GM23248 (cell line): Measurements from ENCODE around the gene SNAPIN. TPM values are rescaled to one million over a fixed set of nuclear protein-coding genes. Genes with fewer than 3 reads are reported as not detected.

Experiments
- DNase-seq: peaks from one replicate; pipeline ENCODE4 v3.0.0-alpha.2; 2015
- H2AFZ ChIP-seq: fragments of 200-600 bp; sonication (generic); 2 replicates; pipeline ENCODE4 v1.6.1; 2016; ENCODE audit warnings: antibody characterized with exemption
- H3F3A ChIP-seq: fragments of 200-600 bp; sonication (generic); 2 replicates; pipeline ENCODE4 v1.6.1; 2016; ENCODE audit warnings: mild to moderate bottlenecking, antibody characterized with exemption, mixed run types; ENCODE audit not compliant: insufficient read depth
- H3K27ac ChIP-seq: fragments of 200-600 bp; sonication (generic); 2 replicates; pipeline ENCODE4 v1.5.1; 2016; ENCODE audit warnings: mild to moderate bottlenecking
- H3K27me3 ChIP-seq: fragments of 200-600 bp; sonication (generic); replicated peaks from 2 replicates; pipeline ENCODE4 v1.6.1; 2016; ENCODE audit warnings: mild to moderate bottlenecking; ENCODE audit not compliant: insufficient read depth
- H3K36me3 ChIP-seq: fragments of 200-600 bp; sonication (generic); 2 replicates; pipeline ENCODE4 v1.6.1; 2016; ENCODE audit warnings: low read depth, mild to moderate bottlenecking
- H3K4me1 ChIP-seq: fragments of 200-600 bp; sonication (generic); 2 replicates; pipeline ENCODE4 v1.6.1; 2016; ENCODE audit warnings: mild to moderate bottlenecking; ENCODE audit not compliant: insufficient read depth
- H3K4me2 ChIP-seq: fragments of 200-600 bp; sonication (generic); one replicate; pipeline ENCODE4 v1.6.1; 2016; ENCODE audit warnings: mild to moderate bottlenecking; ENCODE audit not compliant: unreplicated experiment
- H3K4me3 ChIP-seq: fragments of 200-600 bp; sonication (generic); 2 replicates; pipeline ENCODE4 v1.5.1; 2016; ENCODE audit warnings: mild to moderate bottlenecking
- H3K79me2 ChIP-seq: fragments of 200-600 bp; sonication (generic); 2 replicates; pipeline ENCODE4 v1.6.1; 2016; ENCODE audit warnings: mild to moderate bottlenecking; ENCODE audit not compliant: insufficient read depth
- H3K9ac ChIP-seq: fragments of 200-600 bp; sonication (generic); 2 replicates; pipeline ENCODE4 v1.6.1; 2016; ENCODE audit warnings: mild to moderate bottlenecking
- H3K9me2 ChIP-seq: fragments of 200-600 bp; sonication (generic); 2 replicates; pipeline ENCODE4 v1.6.1; 2016; ENCODE audit warnings: mixed run types, mild to moderate bottlenecking, moderate library complexity; ENCODE audit not compliant: insufficient read depth
- H3K9me3 ChIP-seq: fragments of 200-600 bp; sonication (generic); one replicate; pipeline ENCODE4 v1.6.1; 2017; ENCODE audit warnings: low read depth
- H4K20me1 ChIP-seq: fragments of 200-600 bp; sonication (generic); 2 replicates; pipeline ENCODE4 v1.6.0; 2016; ENCODE audit not compliant: insufficient read depth
- EZH2 ChIP-seq: fragments of 200-600 bp; sonication (generic); IDR thresholded peaks from 2 replicates; pipeline ENCODE4 v1.6.1; 2018; ENCODE audit warnings: antibody characterized with exemption, mild to moderate bottlenecking; ENCODE audit not compliant: insufficient read depth, poor library complexity, severe bottlenecking
- EZH2phosphoT487 ChIP-seq: fragments of 200-600 bp; sonication (generic); IDR thresholded peaks from 2 replicates; pipeline ENCODE4 v1.6.1; 2018; ENCODE audit warnings: antibody characterized with exemption, moderate library complexity, mild to moderate bottlenecking, low read depth; ENCODE audit not compliant: insufficient read depth
- WGBS, 2 experiments: methylation state at CpG; one replicate each; pipeline ENCODE4 v1.1.6; 2015 to 2017; ENCODE audit warnings: low lambda C conversion rate in 2 of 2, low coverage in 1 of 2; ENCODE audit errors: missing lambda C conversion rate in 2 of 2; 5-methylcytosine and 5-hydroxymethylcytosine counted together
- in situ Hi-C: fragments of 300-500 bp; cut with MboI; formaldehyde crosslinking; loops from 2 replicates; pipeline ENCODE4 v1.15.0; 2020
- polyA plus RNA-seq: library from polyadenylated mRNA; unstranded; fragments of >200 nt; fragmentation: Nextera tagmentation; extraction: Ambion mirVana; gene quantifications from 2 replicates; pipeline ENCODE4 v1.2.1, GENCODE V29; 2016
- total RNA-seq: library from RNA; depleted of rRNA; stranded (reverse); fragments of >200 nt; shearing (Covaris generic); gene quantifications from 2 replicates; pipeline ENCODE4 v1.2.3, GENCODE V29; 2014

SNAPIN gene
- total and polyA plus RNA-seq, 2 experiments from 2014 or later: 70.5 to 82.1 TPM

DNA sequence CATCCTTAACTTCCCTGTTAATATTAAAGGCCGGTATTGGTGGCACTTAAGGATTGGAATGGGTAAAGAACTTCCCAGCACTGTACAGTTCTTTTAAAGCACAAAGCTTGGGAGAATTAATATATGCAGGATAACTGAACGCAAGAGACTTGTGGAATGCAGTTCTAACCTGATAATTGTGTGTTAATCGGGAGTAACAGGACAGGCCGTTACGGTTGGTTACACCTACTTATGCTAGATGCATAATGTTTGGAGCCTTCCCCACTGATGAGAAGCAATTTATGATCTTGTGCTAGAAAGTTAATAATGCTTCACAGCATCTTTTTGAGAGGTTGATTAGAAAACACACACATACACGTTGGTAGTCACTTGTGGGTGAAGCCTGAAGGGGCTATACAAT is 17.6 kb upstream of the SNAPIN start:
- 62 to 65% methylated on average over 6 of the region's 6 CpGs for WGBS, 2 experiments
- TF ChIP-seq EZH2phosphoT487 (no peak), EZH2 (no peak)
- H3K4me1 ChIP-seq: no peaks in the 10 kb centered on the region
- in situ Hi-C loops: no loop called here
- no peak overlapping the region for H2AFZ ChIP-seq
- H3K79me2 ChIP-seq: peaks cover 81% of the 10 kb centered on the region
- no peak overlapping the region for H3K4me3 ChIP-seq
- H3F3A ChIP-seq: peaks cover 49% of the 10 kb centered on the region
- no peak for DNase-seq
- H3K36me3 ChIP-seq: peaks cover 98% of the 10 kb centered on the region
- no peak overlapping the region for H3K27ac ChIP-seq
- no peaks in the 10 kb centered on the region for H3K9me3 ChIP-seq
- no peak overlapping the region for H3K9ac ChIP-seq
- no peaks in the 10 kb centered on the region for H3K9me2 ChIP-seq
- H3K27me3 ChIP-seq: no peaks in the 10 kb centered on the region
- no peak overlapping the region for H3K4me2 ChIP-seq
- H4K20me1 ChIP-seq: no peaks in the 10 kb centered on the region

GRCh38 chr1:153642161-153642560 is 16.3 kb upstream of the SNAPIN start:
- H3K36me3 ChIP-seq: peaks cover 88% of the 10 kb centered on the region

GRCh38 chr1:153643100-153643499 is 15.4 kb upstream of the SNAPIN start:
- no peaks in the 10 kb centered on the region for H3K27me3 ChIP-seq
- peaks cover 42% of the 10 kb centered on the region for H3F3A ChIP-seq
- 95% methylated on average over 11 of the region's 11 CpGs for WGBS, 2 experiments
- no peak for DNase-seq
- peaks cover 80% of the 10 kb centered on the region for H3K36me3 ChIP-seq
- no peak for TF ChIP-seq EZH2phosphoT487
- no peak for TF ChIP-seq EZH2
- H3K4me3 ChIP-seq: no peak overlapping the region
- no peaks in the 10 kb centered on the region for H3K9me3 ChIP-seq
- H4K20me1 ChIP-seq: no peaks in the 10 kb centered on the region
- H3K27ac ChIP-seq: no peak overlapping the region
- no peak overlapping the region for H3K4me2 ChIP-seq
- H3K9me2 ChIP-seq: no peaks in the 10 kb centered on the region
- peaks cover 58% of the 10 kb centered on the region for H3K79me2 ChIP-seq
- no peaks in the 10 kb centered on the region for H3K4me1 ChIP-seq
- no peak overlapping the region for H2AFZ ChIP-seq
- no peak overlapping the region for H3K9ac ChIP-seq
- in situ Hi-C loops: no loop called here

More at GRCh38 chr1:153642161-153642560, 16.3 kb upstream of the SNAPIN start:
- DNase-seq: no peak
- H3K9ac ChIP-seq: no peak overlapping the region
- H3F3A ChIP-seq: peaks cover 48% of the 10 kb centered on the region
- WGBS, 2 experiments: 94% methylated on average over 11 of the region's 11 CpGs
- no peaks in the 10 kb centered on the region for H3K4me1 ChIP-seq
- H3K27me3 ChIP-seq: no peaks in the 10 kb centered on the region
- H3K4me3 ChIP-seq: no peak overlapping the region
- peaks cover 68% of the 10 kb centered on the region for H3K79me2 ChIP-seq
- in situ Hi-C loops: no loop called here
- no peak overlapping the region for H3K4me2 ChIP-seq
- H3K27ac ChIP-seq: no peak overlapping the region
- no peak overlapping the region for H2AFZ ChIP-seq
- no peaks in the 10 kb centered on the region for H3K9me3 ChIP-seq
- TF ChIP-seq EZH2 (no peak), EZH2phosphoT487 (no peak)
- no peaks in the 10 kb centered on the region for H3K9me2 ChIP-seq
- H4K20me1 ChIP-seq: no peaks in the 10 kb centered on the region

DNA sequence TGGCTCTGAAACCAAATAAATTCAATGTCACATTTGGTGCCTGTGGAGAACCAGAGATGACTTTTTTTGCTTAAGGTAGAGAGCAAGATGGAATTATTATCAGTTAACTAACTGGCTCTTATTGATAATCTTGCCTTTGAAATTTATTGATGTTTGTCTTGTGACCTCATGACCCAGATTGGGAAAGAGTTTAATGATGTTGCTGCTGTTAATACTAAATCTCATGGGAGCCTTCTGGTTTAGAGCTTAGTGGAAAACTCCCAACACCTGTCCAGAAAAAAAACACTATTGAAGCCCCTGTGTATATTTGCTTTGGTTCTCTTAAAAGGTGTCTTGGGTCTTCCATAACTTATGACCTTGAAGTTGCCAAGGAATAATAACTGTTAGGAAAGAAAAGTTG is 14.7 kb upstream of the SNAPIN start:
- Histone ChIP-seq H3K4me1 (no peaks in the 10 kb centered on the region), H3K4me3 (no peak overlapping the region), H3K36me3 (peaks cover 73% of the 10 kb centered on the region), H3K27ac (no peak overlapping the region), H3K79me2 (peaks cover 51% of the 10 kb centered on the region), H3K9me3 (no peaks in the 10 kb centered on the region), H3K9me2 (no peaks in the 10 kb centered on the region), H3K9ac (no peak overlapping the region), H3K27me3 (no peaks in the 10 kb centered on the region), H3K4me2 (no peak overlapping the region), H3F3A (peaks cover 37% of the 10 kb centered on the region), H2AFZ (no peak overlapping the region), H4K20me1 (no peaks in the 10 kb centered on the region)
- DNase-seq: no peak
- in situ Hi-C loops: no loop called here
- TF ChIP-seq EZH2: no peak

- WGBS, 2 experiments: 88 to 90% methylated on average over 5 of the region's 5 CpGs
- in situ Hi-C loops: no loop called here
- no peak overlapping the region for H3K4me2 ChIP-seq
- H3K79me2 ChIP-seq: peaks cover 21% of the 10 kb centered on the region
- TF ChIP-seq EZH2phosphoT487 (no peak), EZH2 (no peak)
- H4K20me1 ChIP-seq: no peaks in the 10 kb centered on the region
- peaks cover 33% of the 10 kb centered on the region for H3F3A ChIP-seq
- no peaks in the 10 kb centered on the region for H3K9me3 ChIP-seq
- no peak for DNase-seq
- H3K9ac ChIP-seq: no peak overlapping the region
- H3K9me2 ChIP-seq: no peaks in the 10 kb centered on the region
- H3K27me3 ChIP-seq: no peaks in the 10 kb centered on the region
- H3K36me3 ChIP-seq: peaks cover 44% of the 10 kb centered on the region
- no peak overlapping the region for H2AFZ ChIP-seq
- no peak overlapping the region for H3K27ac ChIP-seq
- no peak overlapping the region for H3K4me3 ChIP-seq
- H3K4me1 ChIP-seq: no peaks in the 10 kb centered on the region
These were observed 11.7 kb upstream of the SNAPIN start for GRCh38 chr1:153646672-153647345.
